Endothelial cell of umbilical vein (primary cell): Measurements from ENCODE around the gene GLRX5. TPM values are rescaled to one million over a fixed set of nuclear protein-coding genes. Genes with fewer than 3 reads are reported as not detected.

Experiments
- BruUV-seq: library from RNA; stranded (reverse); fragments of 400-500 nt; replicated peaks from 2 replicates; lab custom pipeline; 2021; lab: Mats Ljungman, UMichigan
- CTCF ChIA-PET: fragments of 300-600, 350-600 bp; sonication (Branson Sonifier 250); formaldehyde crosslinking; loops from one replicate; lab custom pipeline; 2021; ENCODE audit warnings: antibody characterized with exemption, inconsistent platforms; lab: Charles Lee
- POLR2A ChIA-PET: fragments of 300-600, 350-600 bp; sonication (Branson Sonifier 250); formaldehyde crosslinking; loops from one replicate; lab custom pipeline; 2021; ENCODE audit warnings: antibody characterized with exemption, inconsistent platforms; lab: Charles Lee
- DNase-seq: peaks from one replicate; pipeline ENCODE4 v3.0.0-alpha.2; 2011; ENCODE audit warnings: low read depth, low spot score
- FAIRE-seq: peaks from 2 replicates; lab custom pipeline; 2011; peaks lifted over from hg19 to GRCh38; lab: Jason Lieb, UNC
- H2AFZ ChIP-seq: 2 replicates; pipeline ENCODE4 v1.6.0; 2012; ENCODE audit warnings: low read depth, low read length, control low read depth, inconsistent platforms
- H3K27ac ChIP-seq: 2 replicates; pipeline ENCODE4 v1.5.1; 2011; ENCODE audit warnings: low read depth, mild to moderate bottlenecking, control low read depth, low read length, moderate library complexity; ENCODE audit not compliant: insufficient read depth
- H3K27me3 ChIP-seq, 2 experiments: 2 replicates each; pipeline versions ENCODE4 v1.6.0 to v1.6.1; 2011; ENCODE audit warnings: low read length in 2 of 2, mixed read lengths in 1 of 2; ENCODE audit not compliant: control insufficient read depth in 2 of 2, insufficient read depth in 2 of 2
- H3K36me3 ChIP-seq, 2 experiments: 2 replicates in 1 of 2; 3 replicates in 1 of 2; pipeline ENCODE4 v1.5.1; 2011; ENCODE audit warnings: low read length in 2 of 2, mild to moderate bottlenecking in 1 of 2, moderate library complexity in 1 of 2; ENCODE audit not compliant: control insufficient read depth in 2 of 2, insufficient read depth in 2 of 2; ENCODE audit errors: extremely low read depth in 1 of 2
- H3K4me1 ChIP-seq: 3 replicates; pipeline ENCODE4 v1.5.1; 2011; ENCODE audit warnings: mild to moderate bottlenecking, low read length; ENCODE audit not compliant: control insufficient read depth, insufficient read depth; ENCODE audit errors: extremely low read depth
- H3K4me2 ChIP-seq: 2 replicates; pipeline ENCODE4 v1.6.1; 2011; ENCODE audit warnings: low read length, control low read depth, mixed read lengths; ENCODE audit not compliant: insufficient read depth
- H3K4me3 ChIP-seq, 3 experiments: fragments of 200-600 bp in 1 of 3; sonication (generic), shearing (Covaris generic) in 1 of 3; replicated peaks in 1 of 3; 2 replicates each; pipeline ENCODE4 v1.5.1; 2011 to 2016; ENCODE audit warnings: control low read depth in 3 of 3, low read length in 3 of 3, mild to moderate bottlenecking in 2 of 3, inconsistent platforms in 1 of 3, low read depth in 1 of 3, moderate library complexity in 1 of 3; ENCODE audit not compliant: insufficient read depth in 1 of 3
- H3K79me2 ChIP-seq: 2 replicates; pipeline ENCODE4 v1.6.0; 2012; ENCODE audit warnings: low read length, inconsistent platforms; ENCODE audit not compliant: control insufficient read depth, insufficient read depth
- H3K9ac ChIP-seq: replicated peaks from 2 replicates; pipeline ENCODE3; 2011; ENCODE audit warnings: low read length, control low read depth; ENCODE audit not compliant: insufficient read depth; ENCODE audit errors: extremely low read depth
- H3K9me1 ChIP-seq: replicated peaks from 3 replicates; pipeline ENCODE4 v1.6.0; 2011; ENCODE audit warnings: mild to moderate bottlenecking, low read length; ENCODE audit not compliant: control insufficient read depth, insufficient read depth; ENCODE audit errors: extremely low read depth
- H3K9me3 ChIP-seq: replicated peaks from 2 replicates; pipeline ENCODE4 v1.5.1; 2012; ENCODE audit warnings: low read length, inconsistent platforms; ENCODE audit not compliant: control insufficient read depth, insufficient read depth
- H4K20me1 ChIP-seq: replicated peaks from 2 replicates; pipeline ENCODE3; 2011; ENCODE audit warnings: mild to moderate bottlenecking, low read length; ENCODE audit not compliant: control insufficient read depth, insufficient read depth; ENCODE audit errors: extremely low read depth
- MYC ChIP-seq: IDR thresholded peaks from one replicate; pipeline ENCODE4 v1.6.1; 2011; ENCODE audit warnings: mild to moderate bottlenecking, low read depth, low read length
- dilution Hi-C: fragments of 300-500 bp; cut with MboI; formaldehyde crosslinking; loops from one replicate; pipeline ENCODE4 v1.15.0; 2019; ENCODE audit warnings: low sequenced_read_pairs; ENCODE audit not compliant: extremely low pct_ligation_motif_present
- intact Hi-C: fragments of 100-400 bp; cut with micrococcal nuclease; formaldehyde crosslinking; loops from one replicate; pipeline ENCODE4 v1.10.0; 2022
- polyA plus RNA-seq, 4 experiments: library from polyadenylated mRNA; depleted of rRNA in 3 of 4; stranded (reverse) in 3 of 4; unstranded in 1 of 4; fragments of >200 nt; gene quantifications; 2 replicates each; pipeline versions ENCODE4 v1.2.1 to v1.2.3, GENCODE V29; 2011 to 2012; ENCODE audit warnings: missing spikeins in 1 of 4
- total RNA-seq: library from RNA; stranded (reverse); gene quantifications from 2 replicates; pipeline ENCODE4 v1.2.3, GENCODE V29; 2021
- TF ChIP-seq, protein P1 (sequence below), 2 donors: IDR thresholded peaks; 1 replicate in 1 of 2; 2 replicates in 1 of 2; pipeline ENCODE4 v1.5.1; 2011; ENCODE audit warnings: low read length in 2 of 2, mild to moderate bottlenecking in 2 of 2, moderate library complexity in 2 of 2, control low read depth in 1 of 2, inconsistent platforms in 1 of 2, low read depth in 1 of 2; ENCODE audit not compliant: insufficient read depth in 1 of 2; ENCODE audit errors: extremely low read depth in 1 of 2
- TF ChIP-seq, protein P2 (sequence below): IDR thresholded peaks from 2 replicates; pipeline ENCODE4 v1.6.1; 2011; ENCODE audit not compliant: insufficient read depth, insufficient read length

The GLRX5 gene
- total and polyA plus RNA-seq, 2 donors (not counting 3 experiments of a cell fraction or from before 2014, with no cell fraction given): 42.6 to 52.0 TPM

DNA sequence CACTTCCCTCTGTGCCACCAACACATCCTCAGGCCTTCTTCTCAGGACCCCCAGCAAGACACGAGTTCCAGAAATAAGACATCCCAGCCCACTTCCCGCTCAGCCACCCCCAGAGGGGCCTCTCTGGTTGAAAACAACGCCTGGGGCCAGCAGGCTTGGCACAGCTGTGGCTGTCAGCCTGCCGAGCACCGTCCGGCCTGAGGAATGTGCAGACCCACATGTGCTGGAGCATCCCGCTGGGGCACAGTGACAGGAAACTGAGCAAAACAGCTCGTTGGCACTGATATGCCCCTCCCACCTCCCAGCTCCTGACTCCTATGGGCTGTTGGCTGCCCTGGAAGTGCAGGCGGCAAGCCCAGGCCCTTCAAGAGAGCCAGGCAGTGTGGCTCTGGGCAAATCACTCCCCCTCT, 19.8 kb upstream of the GLRX5 start:
- CTCF ChIA-PET: interaction anchor here (0.7 to 6.6 kb wide), 10 partner anchors 8 to 88 kb away, joined by 3 to 79 read pairs (median 8); no protein-coding TSS in a partner anchor
- intact Hi-C loops: loop anchor here (1.0 to 10.0 kb wide), 4 partner anchors 8 to 360 kb away; partner anchors contain the start of gene DICER1
- Histone ChIP-seq H3K36me3 (no peaks in the 10 kb centered on the region), H3K9me3 (no peaks in the 10 kb centered on the region), H2AFZ (no peak overlapping the region), H3K4me1 (peaks cover 50% of the 10 kb centered on the region), H3K79me2 (no peaks in the 10 kb centered on the region), H3K9ac (no peak overlapping the region), H3K27me3 (no peaks in the 10 kb centered on the region), H3K27ac (no peak overlapping the region), H3K9me1 (no peaks in the 10 kb centered on the region), H3K4me3 (no peak overlapping the region), H4K20me1 (no peaks in the 10 kb centered on the region), H3K4me2 (peak overlapping the region; percentile 64)
- no TSS peak for BruUV-seq
- POLR2A ChIA-PET: interaction anchor here (1.5 kb wide), 1 partner anchor 9 kb away, joined by 4 read pairs; no protein-coding TSS in a partner anchor
- peak; percentile 84 for DNase-seq
- dilution Hi-C loops: no loop called here
- FAIRE-seq: peak; percentile 90
- TF ChIP-seq, protein P1, sequence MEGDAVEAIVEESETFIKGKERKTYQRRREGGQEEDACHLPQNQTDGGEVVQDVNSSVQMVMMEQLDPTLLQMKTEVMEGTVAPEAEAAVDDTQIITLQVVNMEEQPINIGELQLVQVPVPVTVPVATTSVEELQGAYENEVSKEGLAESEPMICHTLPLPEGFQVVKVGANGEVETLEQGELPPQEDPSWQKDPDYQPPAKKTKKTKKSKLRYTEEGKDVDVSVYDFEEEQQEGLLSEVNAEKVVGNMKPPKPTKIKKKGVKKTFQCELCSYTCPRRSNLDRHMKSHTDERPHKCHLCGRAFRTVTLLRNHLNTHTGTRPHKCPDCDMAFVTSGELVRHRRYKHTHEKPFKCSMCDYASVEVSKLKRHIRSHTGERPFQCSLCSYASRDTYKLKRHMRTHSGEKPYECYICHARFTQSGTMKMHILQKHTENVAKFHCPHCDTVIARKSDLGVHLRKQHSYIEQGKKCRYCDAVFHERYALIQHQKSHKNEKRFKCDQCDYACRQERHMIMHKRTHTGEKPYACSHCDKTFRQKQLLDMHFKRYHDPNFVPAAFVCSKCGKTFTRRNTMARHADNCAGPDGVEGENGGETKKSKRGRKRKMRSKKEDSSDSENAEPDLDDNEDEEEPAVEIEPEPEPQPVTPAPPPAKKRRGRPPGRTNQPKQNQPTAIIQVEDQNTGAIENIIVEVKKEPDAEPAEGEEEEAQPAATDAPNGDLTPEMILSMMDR (IDR thresholded peaks at IDR 0.05; ENCODE audit: extremely low read depth in 1 of 2, insufficient read depth in 1 of 2, low read depth in 1 of 2, low read length in 2 of 2): no peak
- no peak for TF ChIP-seq MYC
- TF ChIP-seq, protein P2, sequence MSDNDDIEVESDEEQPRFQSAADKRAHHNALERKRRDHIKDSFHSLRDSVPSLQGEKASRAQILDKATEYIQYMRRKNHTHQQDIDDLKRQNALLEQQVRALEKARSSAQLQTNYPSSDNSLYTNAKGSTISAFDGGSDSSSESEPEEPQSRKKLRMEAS: peak; percentile 75
